Measurements from ENCODE around the gene PDE11A.
"Not testable (repeated sequence)": the region's sequence is repeated elsewhere in the genome, so short reads cannot be mapped to it uniquely, and the experiment has no call there.

GRCh38 chr2:177944530-177944929, 128.0 kb downstream of the PDE11A start:
- TF ChIP-seq POLR2A, POLR2AphosphoS5, SPI1 (IDR thresholded peaks at IDR 0.05; ENCODE audit: low read depth, low read length): not testable (repeated sequence)
